CD14-positive monocyte (primary cell): ENCODE data around the gene SOX21. TPM values are rescaled to one million over a fixed set of nuclear protein-coding genes. Genes with fewer than 3 reads are reported as not detected.

Experiments
- DNase-seq, 3 donors: peaks; one replicate each; pipeline ENCODE4 v3.0.0-alpha.2; 2011 to 2022
- H2AFZ ChIP-seq: 2 replicates; pipeline ENCODE4 v1.6.0; 2012; ENCODE audit warnings: mild to moderate bottlenecking, low read depth, low read length, inconsistent platforms; ENCODE audit not compliant: insufficient read depth, poor library complexity, severe bottlenecking
- H3K27ac ChIP-seq, 2 donors: 1 replicate in 1 of 2; 2 replicates in 1 of 2; pipeline ENCODE4 v1.5.1; 2012 to 2013; ENCODE audit warnings: low read length in 2 of 2, control low read depth in 1 of 2, inconsistent platforms in 1 of 2, low read depth in 1 of 2, mild to moderate bottlenecking in 1 of 2
- H3K27me3 ChIP-seq, 2 donors: one replicate each; pipeline versions ENCODE4 v1.6.0 to v1.6.1; 2011 to 2013; ENCODE audit warnings: low read length in 2 of 2; ENCODE audit not compliant: control insufficient read depth in 2 of 2, insufficient read depth in 2 of 2
- H3K36me3 ChIP-seq, 2 donors: replicated peaks in 1 of 2; 1 replicate in 1 of 2; 2 replicates in 1 of 2; pipeline versions ENCODE4 v1.5.1 to v1.6.1; 2012 to 2013; ENCODE audit warnings: low read length in 2 of 2, control low read depth in 1 of 2, inconsistent platforms in 1 of 2, mild to moderate bottlenecking in 1 of 2; ENCODE audit not compliant: insufficient read depth in 2 of 2, control insufficient read depth in 1 of 2
- H3K4me1 ChIP-seq, 2 donors: 1 replicate in 1 of 2; 2 replicates in 1 of 2; pipeline versions ENCODE4 v1.5.1 to v1.6.1; 2012 to 2013; ENCODE audit warnings: low read length in 2 of 2, control low read depth in 1 of 2, inconsistent platforms in 1 of 2, mild to moderate bottlenecking in 1 of 2, moderate library complexity in 1 of 2; ENCODE audit not compliant: insufficient read depth in 2 of 2, control insufficient read depth in 1 of 2
- H3K4me2 ChIP-seq: replicated peaks from 2 replicates; pipeline ENCODE3; 2012; ENCODE audit warnings: low read length, moderate library complexity, mild to moderate bottlenecking; ENCODE audit not compliant: poor library complexity, severe bottlenecking; ENCODE audit errors: extremely low read depth
- H3K4me3 ChIP-seq, 3 experiments: fragments of 200-600 bp in 1 of 3; sonication (generic) in 1 of 3; replicated peaks in 1 of 3; 1 replicate in 2 of 3; 2 replicates in 1 of 3; pipeline ENCODE4 v1.5.1; 2011 to 2013; ENCODE audit warnings: low read length in 3 of 3, mild to moderate bottlenecking in 3 of 3, control low read depth in 2 of 3, low read depth in 2 of 3, inconsistent platforms in 1 of 3, moderate library complexity in 1 of 3
- H3K79me2 ChIP-seq: 2 replicates; pipeline ENCODE4 v1.6.0; 2012; ENCODE audit warnings: mild to moderate bottlenecking, control low read depth, inconsistent platforms, low read length, moderate library complexity; ENCODE audit not compliant: insufficient read depth
- H3K9ac ChIP-seq: 2 replicates; pipeline ENCODE4 v1.6.0; 2017; ENCODE audit warnings: low read length, mild to moderate bottlenecking; ENCODE audit not compliant: insufficient read depth, poor library complexity, severe bottlenecking
- H3K9me3 ChIP-seq, 2 donors: replicated peaks in 1 of 2; 1 replicate in 1 of 2; 2 replicates in 1 of 2; pipeline versions ENCODE4 v1.5.1 to v1.6.1; 2012 to 2013; ENCODE audit warnings: low read length in 2 of 2, control low read depth in 1 of 2; ENCODE audit not compliant: control insufficient read depth in 1 of 2, insufficient read depth in 1 of 2
- H4K20me1 ChIP-seq: 2 replicates; pipeline ENCODE4 v1.6.0; 2012; ENCODE audit warnings: mild to moderate bottlenecking, low read length, control low read depth, moderate library complexity; ENCODE audit not compliant: insufficient read depth
- H3K27ac Mint-ChIP-seq, 7 donors: one replicate each; pipeline ENCODE4 v1.8.0; 2020; ENCODE audit warnings: mild to moderate bottlenecking in 7 of 7, mixed read lengths in 7 of 7, moderate library complexity in 6 of 7, inconsistent platforms in 2 of 7
- H3K27me3 Mint-ChIP-seq, 3 donors: one replicate each; pipeline ENCODE4 v1.8.0; 2021 to 2022; ENCODE audit warnings: low read depth in 3 of 3, mild to moderate bottlenecking in 3 of 3, mixed read lengths in 3 of 3, moderate library complexity in 3 of 3, inconsistent platforms in 1 of 3
- H3K36me3 Mint-ChIP-seq, 2 donors: one replicate each; pipeline ENCODE4 v1.8.0; 2020; ENCODE audit warnings: mixed read lengths in 2 of 2, inconsistent platforms in 1 of 2, mild to moderate bottlenecking in 1 of 2
- H3K4me1 Mint-ChIP-seq: one replicate; pipeline ENCODE4 v1.8.0; 2020; ENCODE audit warnings: mild to moderate bottlenecking, mixed read lengths
- H3K4me3 Mint-ChIP-seq, 2 donors: one replicate each; pipeline ENCODE4 v1.8.0; 2020; ENCODE audit warnings: mild to moderate bottlenecking in 2 of 2, mixed read lengths in 2 of 2, moderate library complexity in 1 of 2
- H3K9me3 Mint-ChIP-seq, 7 donors: one replicate each; pipeline ENCODE4 v1.8.0; 2020 to 2022; ENCODE audit warnings: mixed read lengths in 7 of 7, mild to moderate bottlenecking in 6 of 7, moderate library complexity in 6 of 7, inconsistent platforms in 2 of 7
- WGBS: methylation state at CpG from one replicate; pipeline ENCODE4 v1.1.5; 2013; ENCODE audit warnings: missing lambda C conversion rate; ENCODE audit not compliant: insufficient coverage; 5-methylcytosine and 5-hydroxymethylcytosine counted together
- intact Hi-C, 2 donors: fragments of 100-400 bp; cut with micrococcal nuclease; formaldehyde crosslinking; loops; one replicate each; pipeline versions ENCODE4 v1.15.0 to v1.15.1; 2023
- polyA plus RNA-seq, 3 donors: library from polyadenylated mRNA; depleted of rRNA in 1 of 3; unstranded in 2 of 3; stranded (reverse) in 1 of 3; fragments of 300-500 nt in 2 of 3; fragments of >200 nt in 1 of 3; fragmentation: Illumina TruSeq in 2 of 3; gene quantifications; 1 replicate in 2 of 3; 2 replicates in 1 of 3; pipeline ENCODE4 v1.2.3, GENCODE V29; 2012 to 2021
- TF ChIP-seq, protein P1 (sequence below): fragments of 200-600 bp; IDR thresholded peaks from one replicate; pipeline ENCODE4 v1.8.0; 2022; ENCODE audit warnings: antibody characterized with exemption, mild to moderate bottlenecking

The SOX21 gene
- polyA plus RNA-seq, 3 donors, result not detected

DNA sequence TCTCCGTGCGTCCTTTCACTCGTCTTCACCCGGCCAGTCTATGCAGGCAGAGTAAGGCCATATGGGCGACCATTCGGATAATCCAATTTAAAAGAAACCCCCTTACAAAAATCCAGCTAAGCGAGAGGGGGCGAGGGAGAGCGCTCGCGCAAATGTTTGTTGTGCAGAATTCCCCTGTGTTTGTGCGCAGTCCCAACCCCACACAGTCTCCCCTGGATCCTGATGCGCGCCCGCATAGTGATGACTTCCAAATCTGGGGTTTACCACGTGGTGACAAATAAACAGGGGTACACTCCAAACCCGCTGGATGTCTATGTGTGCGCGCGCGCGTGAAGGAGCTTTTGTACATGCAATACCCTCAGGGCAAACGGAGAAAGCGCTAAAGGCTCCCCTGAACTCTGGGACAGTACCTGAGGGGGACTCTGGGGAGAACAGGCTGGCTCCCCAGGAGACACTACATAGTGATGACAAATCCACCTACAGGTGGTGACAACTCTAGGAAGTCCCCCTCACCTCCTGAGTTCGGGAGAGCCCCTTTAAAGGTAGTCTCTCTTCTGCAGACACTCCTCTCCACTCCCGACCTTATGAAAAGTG is 8.5 kb downstream of the SOX21 start:
- intact Hi-C loops, result no loop called here
- no peak overlapping the region for H3K4me3 ChIP-seq
- Mint-ChIP-seq H3K27ac (no peak overlapping the region), H3K4me3 (peak overlapping the region in 1 of 2 donors; percentile 78), H3K36me3 (peaks cover 0 to 8% of the 10 kb centered on the region in 2 donors), H3K9me3 (peaks cover 0 to 26% (median 11%) of the 10 kb centered on the region in 7 donors), H3K4me1 (peaks cover 13% of the 10 kb centered on the region), H3K27me3 (peaks cover 96 to 97% (median 97%) of the 10 kb centered on the region in 3 donors)
- TF ChIP-seq, protein P1, sequence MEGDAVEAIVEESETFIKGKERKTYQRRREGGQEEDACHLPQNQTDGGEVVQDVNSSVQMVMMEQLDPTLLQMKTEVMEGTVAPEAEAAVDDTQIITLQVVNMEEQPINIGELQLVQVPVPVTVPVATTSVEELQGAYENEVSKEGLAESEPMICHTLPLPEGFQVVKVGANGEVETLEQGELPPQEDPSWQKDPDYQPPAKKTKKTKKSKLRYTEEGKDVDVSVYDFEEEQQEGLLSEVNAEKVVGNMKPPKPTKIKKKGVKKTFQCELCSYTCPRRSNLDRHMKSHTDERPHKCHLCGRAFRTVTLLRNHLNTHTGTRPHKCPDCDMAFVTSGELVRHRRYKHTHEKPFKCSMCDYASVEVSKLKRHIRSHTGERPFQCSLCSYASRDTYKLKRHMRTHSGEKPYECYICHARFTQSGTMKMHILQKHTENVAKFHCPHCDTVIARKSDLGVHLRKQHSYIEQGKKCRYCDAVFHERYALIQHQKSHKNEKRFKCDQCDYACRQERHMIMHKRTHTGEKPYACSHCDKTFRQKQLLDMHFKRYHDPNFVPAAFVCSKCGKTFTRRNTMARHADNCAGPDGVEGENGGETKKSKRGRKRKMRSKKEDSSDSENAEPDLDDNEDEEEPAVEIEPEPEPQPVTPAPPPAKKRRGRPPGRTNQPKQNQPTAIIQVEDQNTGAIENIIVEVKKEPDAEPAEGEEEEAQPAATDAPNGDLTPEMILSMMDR, result no peak
- peaks cover 89 to 98% of the 10 kb centered on the region in 2 donors for H3K27me3 ChIP-seq
- peaks cover 4 to 7% of the 10 kb centered on the region in 2 donors for H3K4me1 ChIP-seq
- H4K20me1 ChIP-seq, result no peaks in the 10 kb centered on the region
- H3K27ac ChIP-seq, result no peak overlapping the region
- 11% methylated on average over 25 of the region's 26 CpGs for WGBS
- H3K4me2 ChIP-seq, result no peak overlapping the region
- no peak overlapping the region for H2AFZ ChIP-seq
- H3K79me2 ChIP-seq, result no peaks in the 10 kb centered on the region
- no peak for DNase-seq
- no peak overlapping the region for H3K9ac ChIP-seq
- H3K9me3 ChIP-seq, result peaks cover 2 to 41% of the 10 kb centered on the region in 2 donors
- H3K36me3 ChIP-seq, result no peaks in the 10 kb centered on the region

DNA sequence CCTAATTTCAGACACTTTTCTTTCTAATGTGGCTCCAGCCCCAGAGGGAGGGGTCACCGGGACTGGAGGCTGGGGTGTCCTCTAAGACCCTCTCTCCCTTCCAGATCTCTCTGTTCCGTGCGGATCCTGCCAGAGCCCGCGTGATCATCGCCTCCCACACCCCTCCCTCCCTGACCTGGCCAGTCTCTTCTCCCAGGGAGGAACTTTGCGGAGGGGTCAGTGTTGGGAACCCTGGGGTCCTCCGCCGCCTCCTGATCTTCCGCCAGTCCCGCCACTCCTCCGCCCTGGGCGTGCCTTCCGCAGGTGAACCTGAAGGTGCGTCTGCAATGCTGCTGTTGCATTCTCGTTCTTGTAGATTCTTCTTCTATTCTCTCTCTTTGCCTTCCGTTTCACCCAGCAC is 9.1 kb downstream of the SOX21 start:
- no peak for DNase-seq
- Histone ChIP-seq H3K9me3 (peaks cover 2 to 38% of the 10 kb centered on the region in 2 donors), H3K4me1 (peaks cover 4 to 7% of the 10 kb centered on the region in 2 donors), H3K4me2 (no peak overlapping the region), H4K20me1 (no peaks in the 10 kb centered on the region), H2AFZ (no peak overlapping the region), H3K27ac (no peak overlapping the region), H3K4me3 (no peak overlapping the region), H3K36me3 (no peaks in the 10 kb centered on the region), H3K9ac (no peak overlapping the region), H3K79me2 (no peaks in the 10 kb centered on the region), H3K27me3 (peaks cover 86 to 96% of the 10 kb centered on the region in 2 donors)
- Mint-ChIP-seq H3K36me3 (peaks cover 0 to 8% of the 10 kb centered on the region in 2 donors), H3K27me3 (peaks cover 94 to 97% (median 97%) of the 10 kb centered on the region in 3 donors), H3K4me1 (peaks cover 12% of the 10 kb centered on the region), H3K4me3 (peak overlapping the region in 1 of 2 donors; percentile 78), H3K9me3 (peaks cover 0 to 26% (median 11%) of the 10 kb centered on the region in 7 donors), H3K27ac (no peak overlapping the region)
- 20% methylated on average over 15 of the region's 17 CpGs for WGBS
- TF ChIP-seq, protein P1, result no peak
- intact Hi-C loops, result no loop called here
